ENCODE results near the gene SRGAP2C.
"Not testable (repeated sequence)": the region's sequence is repeated elsewhere in the genome, so short reads cannot be mapped to it uniquely, and the experiment has no call there.

The SRGAP2C gene

DNA sequence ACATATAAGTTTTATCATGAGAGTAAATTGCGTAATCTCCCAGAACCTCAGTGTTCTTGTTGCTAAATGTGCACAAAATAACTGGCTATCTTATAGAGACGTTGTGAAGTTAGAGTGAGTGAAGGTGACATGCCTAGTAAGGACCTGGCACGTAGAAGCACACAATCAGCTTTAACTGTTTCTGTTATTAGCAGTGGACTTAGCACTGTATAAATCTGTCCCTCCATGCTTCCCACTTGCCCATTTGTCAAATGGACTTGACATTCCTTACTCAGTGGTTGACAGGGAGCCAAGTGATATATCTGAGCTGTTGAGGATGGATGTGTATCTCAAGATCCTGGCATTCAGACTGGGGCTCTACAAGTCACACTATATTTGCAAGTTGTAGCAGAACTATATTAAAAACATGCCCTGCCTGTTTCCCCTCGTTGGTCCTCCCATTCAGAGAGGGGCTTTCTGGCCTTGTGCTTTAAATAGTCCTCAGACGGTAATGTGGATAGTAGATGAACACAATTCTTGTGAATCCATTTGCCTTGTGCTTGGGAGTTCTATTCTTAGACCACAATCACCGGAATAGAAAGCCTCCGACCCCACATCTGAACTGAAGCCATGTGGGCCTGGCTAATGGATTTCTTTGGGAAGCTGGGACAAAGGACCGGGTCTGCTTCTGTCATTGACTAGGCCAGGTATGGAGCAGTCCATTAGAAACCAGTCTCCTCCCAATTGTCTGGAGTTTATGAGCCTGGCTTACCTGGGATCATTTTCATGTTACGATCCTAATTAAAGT is 43.0 kb downstream of the SRGAP2C start:
- DNase-seq (ENCODE audit: low read depth in 2 of 2) = not testable (repeated sequence)

DNA sequence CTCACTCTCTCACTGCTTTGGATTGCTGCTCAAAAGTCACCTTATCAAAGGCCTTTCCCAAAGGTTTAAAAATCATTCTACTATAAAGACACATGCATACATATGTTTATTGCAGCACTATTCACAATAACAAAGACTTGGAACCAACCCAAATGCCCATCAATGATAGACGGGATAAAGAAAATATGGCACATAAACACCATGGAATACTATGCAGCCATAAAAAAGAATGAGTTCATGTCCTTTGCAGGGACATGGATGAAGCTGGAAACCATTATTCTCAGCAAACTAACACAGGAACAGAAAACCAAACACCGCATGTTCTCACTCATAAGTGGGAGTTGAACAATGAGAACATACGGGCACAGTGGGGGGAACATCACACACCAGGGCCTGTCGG is 45.9 kb downstream of the SRGAP2C start:
- not testable (repeated sequence) for DNase-seq (ENCODE audit: low read depth in 2 of 2)

DNA sequence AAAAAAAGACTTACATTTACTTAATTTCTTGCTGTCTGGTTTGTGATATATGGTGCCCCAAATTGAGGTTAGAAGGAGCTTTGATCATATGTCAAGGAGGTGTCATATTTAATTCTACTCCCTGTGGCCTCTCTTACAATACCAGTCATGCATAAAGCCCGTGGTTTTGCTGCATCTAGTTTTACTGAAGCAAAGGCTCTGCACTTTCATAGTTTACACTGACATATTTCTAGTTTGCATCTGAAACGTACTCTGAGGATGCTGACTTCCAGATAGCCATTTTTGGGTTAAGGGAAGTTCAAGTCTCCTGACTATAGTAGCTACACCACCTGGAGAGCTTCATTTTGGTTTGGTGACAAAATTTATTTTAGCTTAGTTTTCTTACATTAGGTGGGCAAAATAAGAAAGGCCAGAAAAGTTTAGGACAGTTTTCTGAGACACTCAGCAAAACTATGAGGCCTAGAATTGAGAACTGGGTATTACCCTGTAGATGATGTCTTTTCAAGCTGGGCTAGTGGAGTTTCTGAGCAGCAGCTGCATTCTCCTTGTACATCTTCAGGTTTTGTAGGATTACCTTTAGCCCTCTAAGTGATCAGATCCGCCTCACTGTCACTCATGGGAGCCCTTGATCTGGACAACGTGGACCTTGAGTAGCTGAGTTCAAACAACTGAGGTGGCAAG is 47.8 kb downstream of the SRGAP2C start:
- not testable (repeated sequence) for DNase-seq (ENCODE audit: low read depth in 2 of 2)

DNA sequence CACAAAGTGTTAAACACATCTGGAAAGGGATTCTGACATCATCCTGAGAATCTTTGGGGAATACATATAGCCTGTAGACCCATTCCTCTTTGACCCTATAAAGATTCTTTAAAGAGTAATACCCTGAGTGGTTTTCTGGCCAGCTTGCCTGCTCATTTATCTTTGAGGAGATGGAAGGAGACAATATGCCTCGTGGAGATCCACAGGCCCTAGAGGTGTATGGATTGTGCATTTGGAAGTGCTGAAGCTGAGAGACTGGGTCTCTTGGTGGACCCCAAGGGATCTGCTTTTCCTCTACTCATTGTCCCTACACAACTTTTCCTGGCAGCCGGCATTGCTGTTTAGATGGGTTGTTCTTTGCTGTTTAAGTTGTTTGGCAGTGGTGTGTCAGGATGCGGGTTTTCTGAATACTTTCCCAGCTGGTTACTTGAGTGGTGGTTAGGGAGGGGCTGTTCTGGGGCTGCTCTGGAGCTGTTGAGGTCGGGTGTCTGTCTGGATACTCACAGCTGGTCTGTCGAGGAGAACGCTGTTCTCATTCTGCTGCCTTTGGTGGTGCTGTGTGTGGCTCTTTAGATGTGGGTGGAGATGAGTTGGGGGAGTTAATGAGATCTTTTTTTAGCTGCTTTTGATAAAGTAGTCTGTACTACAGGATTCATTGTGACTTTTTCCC is 49.5 kb downstream of the SRGAP2C start:
- not testable (repeated sequence) for DNase-seq (ENCODE audit: low read depth in 2 of 2)

DNA sequence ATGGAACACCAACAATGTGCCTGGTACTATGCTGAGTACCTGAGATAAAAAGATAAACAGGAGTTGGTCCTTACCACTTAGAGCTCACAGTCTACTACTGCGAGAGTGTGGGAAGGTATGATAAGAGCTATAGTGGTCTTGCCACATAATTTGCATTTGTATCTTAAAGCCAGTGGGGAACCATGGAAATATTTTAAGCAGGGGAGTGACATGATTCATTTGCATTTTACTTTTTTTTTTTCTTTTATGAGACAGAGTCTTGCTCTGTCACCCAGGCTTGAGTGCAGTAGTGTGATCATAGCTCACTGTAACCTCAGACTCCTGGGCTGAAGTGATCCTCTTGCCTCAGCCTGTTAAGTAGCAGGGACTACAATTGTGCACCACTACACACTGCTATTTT is 53.6 kb downstream of the SRGAP2C start:
- not testable (repeated sequence) for DNase-seq (ENCODE audit: low read depth in 2 of 2)

- not testable (repeated sequence) for DNase-seq (ENCODE audit: low read depth in 2 of 2)
Observed at GRCh38 chr1:121243913-121244312, 59.1 kb downstream of the SRGAP2C start.

DNA sequence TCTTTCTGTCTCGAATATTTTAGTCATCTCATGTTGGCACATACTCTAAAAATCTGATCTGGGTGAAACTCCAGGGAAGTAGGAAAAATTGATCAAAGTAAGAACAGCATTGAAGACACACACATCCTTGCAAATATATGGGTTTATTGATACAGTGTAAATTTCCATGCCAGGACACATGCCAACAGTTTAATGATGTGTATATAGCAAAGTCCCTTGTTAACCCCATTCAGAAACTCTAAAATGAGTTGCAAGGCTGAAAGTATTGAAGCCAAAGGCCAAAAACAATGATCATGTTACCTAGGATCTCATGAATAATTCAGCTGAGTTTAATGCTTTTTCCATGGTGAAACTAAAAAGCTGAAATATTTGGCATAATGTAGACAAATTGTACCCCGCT is 61.6 kb downstream of the SRGAP2C start:
- DNase-seq (ENCODE audit: low read depth in 2 of 2) = not testable (repeated sequence)

DNA sequence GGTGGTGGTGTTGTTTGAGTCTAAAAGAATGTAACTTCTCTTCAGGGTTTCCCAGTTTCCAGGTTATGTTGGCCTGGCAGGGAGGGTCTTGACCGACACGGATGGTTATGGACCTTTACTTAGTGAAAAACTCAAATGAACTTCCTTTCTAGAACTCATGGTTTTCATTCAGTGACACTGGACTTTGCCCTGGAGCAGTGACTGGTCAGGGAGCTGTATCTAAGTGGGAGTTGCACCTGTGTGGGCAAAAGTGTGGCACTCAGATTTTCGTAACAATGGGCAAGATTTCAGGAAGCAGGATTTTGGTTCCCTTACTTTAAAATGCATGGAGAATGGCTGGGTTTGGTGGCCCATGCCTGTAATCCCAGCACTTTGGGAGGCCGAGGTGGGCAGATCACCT is 67.9 kb downstream of the SRGAP2C start:
- DNase-seq (ENCODE audit: low read depth in 2 of 2) = not testable (repeated sequence)

DNA sequence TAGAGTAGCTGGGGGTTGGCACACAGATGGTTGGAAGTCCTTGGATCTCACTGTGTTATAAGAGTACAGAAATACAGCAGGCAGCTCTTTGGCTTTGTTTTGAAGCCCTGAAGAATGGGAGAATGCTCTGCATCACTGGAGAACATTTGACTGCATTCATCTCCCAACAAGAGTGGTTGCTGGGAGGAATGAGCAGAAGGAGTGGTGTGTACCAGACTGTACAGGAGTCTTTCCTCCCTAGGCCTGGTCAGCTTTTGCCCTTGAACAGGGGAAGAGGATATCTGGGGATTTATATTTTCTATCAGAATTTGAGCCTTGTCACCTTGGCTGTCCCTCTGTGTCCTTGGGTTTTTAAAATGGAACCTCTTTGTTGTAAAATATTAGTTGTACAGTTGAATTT is 69.8 kb downstream of the SRGAP2C start:
- DNase-seq (ENCODE audit: low read depth in 2 of 2) = not testable (repeated sequence)

GRCh38 chr1:121257632-121258031 is 72.9 kb downstream of the SRGAP2C start:
- not testable (repeated sequence) for DNase-seq (ENCODE audit: low read depth in 2 of 2)

DNA sequence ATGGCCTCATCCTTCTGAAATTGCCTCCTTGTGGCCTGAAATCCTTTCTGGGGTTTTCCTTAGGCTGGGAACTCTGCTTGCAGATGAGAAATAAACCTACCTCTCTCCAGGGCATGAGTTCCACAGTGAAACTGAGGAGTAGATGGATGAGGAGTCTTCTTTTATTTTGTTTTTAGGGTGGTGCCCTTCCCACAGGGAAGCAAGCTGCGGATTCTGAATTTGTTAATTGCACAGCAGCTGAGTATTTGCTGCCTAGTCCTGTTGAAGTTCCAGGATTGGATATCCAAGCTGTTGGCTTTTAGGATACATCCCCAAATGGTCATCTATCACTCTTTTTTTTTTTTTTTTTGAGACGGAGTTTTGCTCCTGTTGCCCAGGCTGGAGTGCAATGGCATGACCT is 73.4 kb downstream of the SRGAP2C start:
- not testable (repeated sequence) for DNase-seq (ENCODE audit: low read depth in 2 of 2)

GRCh38 chr1:121260205-121260604 is 75.4 kb downstream of the SRGAP2C start:
- not testable (repeated sequence) for DNase-seq (ENCODE audit: low read depth in 2 of 2)

DNA sequence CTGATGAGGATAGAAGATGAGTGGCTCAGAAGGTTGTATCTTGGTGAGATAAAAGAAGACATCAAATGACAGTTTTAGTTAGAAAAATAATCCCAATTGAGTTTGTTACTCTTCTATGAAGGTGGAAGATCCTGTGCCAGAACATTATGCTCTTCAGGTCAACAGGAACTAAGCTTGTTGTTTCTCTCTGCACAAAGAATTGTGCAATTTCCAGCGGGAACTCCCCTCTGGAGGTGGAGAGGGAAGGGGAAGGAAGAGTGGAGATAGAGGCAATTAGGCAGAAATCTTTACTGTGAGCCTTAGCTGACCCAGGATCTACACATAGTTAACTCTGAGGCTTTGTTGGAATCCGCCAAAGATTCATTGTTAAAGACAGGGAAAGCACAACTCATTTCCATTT is 77.4 kb downstream of the SRGAP2C start:
- not testable (repeated sequence) for DNase-seq (ENCODE audit: low read depth in 2 of 2)

DNA sequence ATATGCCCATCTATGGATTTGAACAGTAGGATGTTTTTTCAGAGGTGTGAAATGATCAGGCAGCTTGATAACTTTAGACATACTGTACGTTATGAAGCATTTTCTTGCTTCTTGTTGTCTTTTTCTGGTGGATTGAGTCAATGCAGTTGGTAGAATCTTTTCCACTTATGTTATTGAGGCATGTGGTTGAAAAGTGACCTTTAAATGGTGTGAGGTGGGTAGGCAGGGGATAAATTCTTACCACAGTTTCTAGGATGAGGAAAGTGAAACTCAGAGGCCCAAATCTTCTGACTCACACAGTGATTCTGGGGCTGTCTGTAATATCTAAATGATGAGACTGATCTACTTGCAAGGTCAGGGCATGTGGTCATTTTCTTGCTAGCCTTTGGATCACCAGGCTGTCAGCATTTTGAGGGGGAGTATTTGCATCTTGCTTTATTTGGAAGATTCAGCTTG is 79.0 kb downstream of the SRGAP2C start:
- not testable (repeated sequence) for DNase-seq (ENCODE audit: low read depth in 2 of 2)

- not testable (repeated sequence) for DNase-seq (ENCODE audit: low read depth in 2 of 2)
Observed at GRCh38 chr1:121267072-121267471, 82.3 kb downstream of the SRGAP2C start.

DNA sequence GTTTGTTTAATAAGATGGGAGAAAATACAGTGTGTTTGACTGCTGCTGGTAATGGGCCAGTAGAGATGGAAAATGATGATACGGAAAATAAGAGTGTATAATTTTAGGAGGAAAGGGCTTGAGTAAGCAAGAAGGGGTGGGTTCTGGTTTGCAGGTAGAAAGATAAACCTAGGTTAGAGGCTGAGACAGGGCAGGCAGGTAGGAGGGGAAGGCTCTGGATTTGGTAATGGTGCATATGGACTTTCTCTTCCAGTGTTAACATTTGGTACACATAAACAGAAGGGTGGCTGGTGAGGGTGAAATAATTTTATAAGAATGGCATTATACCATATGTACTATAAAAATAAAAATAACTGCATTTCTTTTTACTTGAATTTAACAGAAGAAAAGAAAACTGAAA is 84.5 kb downstream of the SRGAP2C start:
- DNase-seq (ENCODE audit: low read depth in 2 of 2) = not testable (repeated sequence)

GRCh38 chr1:121269973-121270372 is 85.2 kb downstream of the SRGAP2C start:
- DNase-seq (ENCODE audit: low read depth in 2 of 2) = not testable (repeated sequence)

DNA sequence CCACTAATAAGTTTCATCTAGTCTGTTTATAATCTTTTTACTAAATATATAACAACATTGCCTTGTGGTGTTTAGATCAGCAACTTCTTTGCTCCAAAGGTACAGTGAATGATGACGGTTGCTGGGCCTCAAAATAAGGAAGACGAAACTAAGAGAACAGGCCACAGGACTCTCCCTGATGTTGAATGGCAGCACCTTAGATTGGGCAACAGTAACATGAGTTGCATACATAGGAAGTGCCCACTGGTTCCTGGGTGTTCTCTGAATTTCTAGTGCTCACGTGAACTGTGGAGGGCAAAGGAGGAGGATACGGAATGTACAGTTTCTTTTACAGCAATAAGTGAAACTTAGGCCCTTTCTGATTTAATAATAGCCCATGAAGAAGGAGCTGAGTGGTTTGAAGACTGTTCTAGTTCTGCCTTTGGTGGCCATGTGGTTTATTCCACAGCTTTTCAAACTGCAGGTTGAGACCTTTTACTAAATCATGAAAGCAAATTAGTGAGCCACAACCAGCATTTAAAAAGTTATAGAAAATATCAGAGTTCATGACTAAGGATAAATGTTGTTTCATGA is 86.5 kb downstream of the SRGAP2C start:
- DNase-seq (ENCODE audit: low read depth in 2 of 2) = not testable (repeated sequence)

- DNase-seq (ENCODE audit: low read depth in 2 of 2) = not testable (repeated sequence)
Observed at GRCh38 chr1:121275435-121275834, 90.7 kb downstream of the SRGAP2C start.

DNA sequence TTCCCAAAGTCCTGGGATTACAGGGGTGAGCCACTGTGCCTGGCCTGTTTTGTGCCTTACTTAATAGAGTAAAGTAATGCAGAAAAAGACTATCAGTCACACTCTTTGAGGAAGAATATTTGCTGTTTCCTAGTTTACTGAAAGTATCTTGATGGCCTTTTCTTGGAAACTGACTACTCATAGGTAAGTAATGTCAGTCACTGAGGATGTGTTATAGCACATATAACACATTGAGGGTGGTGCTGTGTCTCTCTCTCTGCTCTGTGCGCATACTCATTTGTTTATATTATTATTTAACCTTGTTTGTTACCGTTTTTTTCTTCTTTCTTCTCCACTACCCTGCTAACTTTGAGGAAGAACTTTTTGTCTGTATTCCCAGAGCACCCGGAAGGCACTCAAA is 93.4 kb downstream of the SRGAP2C start:
- not testable (repeated sequence) for DNase-seq (ENCODE audit: low read depth in 2 of 2)

DNA sequence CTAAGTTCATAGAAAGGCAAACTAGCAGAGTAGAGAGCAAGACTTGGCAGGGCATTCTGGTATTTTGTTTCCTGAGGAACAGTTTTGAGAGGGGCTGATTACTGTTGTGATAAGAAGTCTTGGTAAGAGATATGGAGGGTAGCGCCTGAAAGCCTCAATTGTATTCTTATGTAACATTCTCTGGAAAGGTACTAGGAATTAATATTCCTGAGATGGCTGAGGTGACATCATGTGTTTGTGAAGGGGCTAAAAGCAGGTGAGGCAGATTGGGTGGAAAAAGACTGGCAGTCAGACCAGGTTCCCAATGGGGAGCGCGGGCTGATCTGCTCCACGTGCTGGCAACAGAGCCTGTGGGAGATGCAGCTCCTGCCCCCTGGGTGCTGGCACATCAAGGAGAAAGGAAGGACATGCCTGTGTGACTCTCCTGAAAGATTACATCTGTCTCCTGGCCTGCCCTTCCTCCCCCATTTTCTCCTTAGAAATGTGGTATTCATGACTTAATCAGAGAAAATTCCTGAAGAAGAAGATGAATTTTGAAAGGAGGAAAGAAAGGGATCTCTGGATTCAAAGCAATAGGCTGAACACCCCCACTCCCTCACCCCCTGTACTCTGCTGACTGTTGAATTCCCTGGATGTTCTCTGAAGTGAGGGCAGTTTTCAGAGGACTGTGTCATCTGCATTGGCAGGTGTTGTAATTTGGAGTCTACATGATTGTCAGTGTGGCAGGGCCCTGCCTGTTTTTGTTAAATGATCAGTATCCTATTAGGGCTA is 94.2 kb downstream of the SRGAP2C start:
- DNase-seq (ENCODE audit: low read depth in 2 of 2) = not testable (repeated sequence)

Measured in stimulated activated CD4-positive, alpha-beta T cell treated with anti-CD3 and anti-CD28 coated beads, Interleukin-1b, Interleukin-23, amount 100 ng/mL, for 4 hours (primary cell).